SK-N-SH (cell line): ENCODE measurements around the gene PRM1.

Source experiments
- ELF1 ChIP-seq: IDR thresholded peaks from 2 replicates; pipeline ENCODE4 v1.4.0; 2012
- EP300 ChIP-seq, 2 experiments: IDR thresholded peaks; 2 replicates each; pipeline versions ENCODE4 v1.4.0 to v1.6.1; 2012; ENCODE audit warnings: borderline replicate concordance in 1 of 2, low read depth in 1 of 2, low read length in 1 of 2
- POLR2AphosphoS5 ChIP-seq: IDR thresholded peaks from 2 replicates; pipeline ENCODE4 v1.6.1; 2012; ENCODE audit warnings: low read depth, low read length
- RAD21 ChIP-seq: IDR thresholded peaks from 2 replicates; pipeline ENCODE4 v1.6.1; 2012; ENCODE audit warnings: mild to moderate bottlenecking, low read length
- YY1 ChIP-seq: IDR thresholded peaks from 2 replicates; pipeline ENCODE4 v1.4.0; 2012; ENCODE audit warnings: low read depth, mild to moderate bottlenecking
- TF ChIP-seq, protein P1 (sequence below): fragments of 200-600 bp; sonication (generic); IDR thresholded peaks from 2 replicates; pipeline ENCODE4 v1.6.1; 2017; ENCODE audit warnings: antibody characterized with exemption, mild to moderate bottlenecking, moderate library complexity
- TF ChIP-seq, protein P2 (sequence below): IDR thresholded peaks from 2 replicates; pipeline ENCODE4 v1.4.0; 2012; ENCODE audit warnings: low read depth, borderline replicate concordance

DNA sequence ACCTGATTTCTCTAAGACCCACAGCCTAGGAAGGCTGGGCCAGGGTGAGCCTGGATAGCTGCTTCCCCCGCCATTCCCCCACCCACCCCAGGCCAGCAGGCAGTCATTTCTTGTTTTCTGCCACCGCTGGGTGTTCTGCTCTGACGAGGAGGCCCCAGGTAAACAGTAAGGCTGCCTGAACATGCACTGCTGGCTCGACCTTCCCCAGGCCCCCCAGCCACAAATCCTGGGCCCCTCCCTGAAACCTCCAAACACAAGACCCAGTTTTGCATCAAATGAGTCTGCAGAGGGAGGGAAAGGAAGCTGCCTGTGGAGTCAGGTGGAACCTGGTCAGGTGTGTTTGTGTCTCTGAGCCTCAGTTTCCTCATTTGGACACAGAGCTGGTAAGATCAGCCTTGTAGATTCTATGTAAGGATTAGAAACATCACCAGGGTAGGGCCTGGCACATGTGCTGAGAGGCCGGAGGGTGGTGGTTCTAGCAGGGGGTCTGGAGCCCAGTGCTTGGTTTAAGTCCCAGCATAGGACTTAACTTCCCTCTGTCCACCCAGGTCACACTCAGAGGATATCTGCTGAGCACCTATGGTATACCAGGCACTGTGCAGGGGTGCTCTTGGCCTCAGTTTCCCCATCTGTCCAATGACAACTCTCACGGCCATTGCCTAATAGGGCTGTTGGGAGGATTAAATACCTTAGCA, 18.9 kb upstream of the PRM1 start:
- TF ChIP-seq, protein P1, sequence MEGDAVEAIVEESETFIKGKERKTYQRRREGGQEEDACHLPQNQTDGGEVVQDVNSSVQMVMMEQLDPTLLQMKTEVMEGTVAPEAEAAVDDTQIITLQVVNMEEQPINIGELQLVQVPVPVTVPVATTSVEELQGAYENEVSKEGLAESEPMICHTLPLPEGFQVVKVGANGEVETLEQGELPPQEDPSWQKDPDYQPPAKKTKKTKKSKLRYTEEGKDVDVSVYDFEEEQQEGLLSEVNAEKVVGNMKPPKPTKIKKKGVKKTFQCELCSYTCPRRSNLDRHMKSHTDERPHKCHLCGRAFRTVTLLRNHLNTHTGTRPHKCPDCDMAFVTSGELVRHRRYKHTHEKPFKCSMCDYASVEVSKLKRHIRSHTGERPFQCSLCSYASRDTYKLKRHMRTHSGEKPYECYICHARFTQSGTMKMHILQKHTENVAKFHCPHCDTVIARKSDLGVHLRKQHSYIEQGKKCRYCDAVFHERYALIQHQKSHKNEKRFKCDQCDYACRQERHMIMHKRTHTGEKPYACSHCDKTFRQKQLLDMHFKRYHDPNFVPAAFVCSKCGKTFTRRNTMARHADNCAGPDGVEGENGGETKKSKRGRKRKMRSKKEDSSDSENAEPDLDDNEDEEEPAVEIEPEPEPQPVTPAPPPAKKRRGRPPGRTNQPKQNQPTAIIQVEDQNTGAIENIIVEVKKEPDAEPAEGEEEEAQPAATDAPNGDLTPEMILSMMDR = no peak
- TF ChIP-seq POLR2AphosphoS5 (no peak), ELF1 (no peak), RAD21 (no peak), YY1 (no peak), EP300 (IDR thresholded peaks at IDR 0.05; ENCODE audit: borderline replicate concordance in 1 of 2, low read depth in 1 of 2, low read length in 1 of 2) (no peak)
- TF ChIP-seq, protein P2, sequence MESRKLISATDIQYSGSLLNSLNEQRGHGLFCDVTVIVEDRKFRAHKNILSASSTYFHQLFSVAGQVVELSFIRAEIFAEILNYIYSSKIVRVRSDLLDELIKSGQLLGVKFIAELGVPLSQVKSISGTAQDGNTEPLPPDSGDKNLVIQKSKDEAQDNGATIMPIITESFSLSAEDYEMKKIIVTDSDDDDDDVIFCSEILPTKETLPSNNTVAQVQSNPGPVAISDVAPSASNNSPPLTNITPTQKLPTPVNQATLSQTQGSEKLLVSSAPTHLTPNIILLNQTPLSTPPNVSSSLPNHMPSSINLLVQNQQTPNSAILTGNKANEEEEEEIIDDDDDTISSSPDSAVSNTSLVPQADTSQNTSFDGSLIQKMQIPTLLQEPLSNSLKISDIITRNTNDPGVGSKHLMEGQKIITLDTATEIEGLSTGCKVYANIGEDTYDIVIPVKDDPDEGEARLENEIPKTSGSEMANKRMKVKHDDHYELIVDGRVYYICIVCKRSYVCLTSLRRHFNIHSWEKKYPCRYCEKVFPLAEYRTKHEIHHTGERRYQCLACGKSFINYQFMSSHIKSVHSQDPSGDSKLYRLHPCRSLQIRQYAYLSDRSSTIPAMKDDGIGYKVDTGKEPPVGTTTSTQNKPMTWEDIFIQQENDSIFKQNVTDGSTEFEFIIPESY = no peak
